GM11168 (cell line): ENCODE measurements around the gene OR1F1.
"Not testable (repeated sequence)": the region's sequence is repeated elsewhere in the genome, so short reads cannot be mapped to it uniquely, and the experiment has no call there.

ENCODE experiments used
- in situ Hi-C: fragments of 300-500 bp; cut with MboI; formaldehyde crosslinking; loops from one replicate; pipeline ENCODE4 v1.12.0; 2022; ENCODE audit warnings: low sequenced_read_pairs; ENCODE audit not compliant: unreplicated experiment

OR1F1 gene

DNA sequence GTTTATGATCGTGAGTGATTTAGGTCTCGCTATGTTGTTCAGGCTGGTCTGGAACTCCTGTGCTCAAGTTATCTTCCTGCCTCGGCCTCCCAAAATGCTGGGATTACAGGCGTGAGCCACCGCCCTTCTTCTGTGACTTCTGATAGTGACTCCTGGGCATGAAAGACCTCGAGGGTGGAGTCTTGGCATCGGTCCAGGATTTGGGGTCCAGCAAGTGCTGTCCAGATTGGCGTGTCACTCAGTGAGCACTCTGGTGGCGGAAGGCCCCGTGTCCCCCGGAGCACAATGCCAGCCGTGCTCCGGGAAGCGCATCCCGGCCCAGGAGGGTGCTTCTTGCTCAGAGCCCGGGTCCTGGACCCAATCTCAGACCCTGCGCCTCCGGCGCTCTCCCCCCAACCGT lies 6.8 kb downstream of the OR1F1 start:
- in situ Hi-C loops, result no loop called here

DNA sequence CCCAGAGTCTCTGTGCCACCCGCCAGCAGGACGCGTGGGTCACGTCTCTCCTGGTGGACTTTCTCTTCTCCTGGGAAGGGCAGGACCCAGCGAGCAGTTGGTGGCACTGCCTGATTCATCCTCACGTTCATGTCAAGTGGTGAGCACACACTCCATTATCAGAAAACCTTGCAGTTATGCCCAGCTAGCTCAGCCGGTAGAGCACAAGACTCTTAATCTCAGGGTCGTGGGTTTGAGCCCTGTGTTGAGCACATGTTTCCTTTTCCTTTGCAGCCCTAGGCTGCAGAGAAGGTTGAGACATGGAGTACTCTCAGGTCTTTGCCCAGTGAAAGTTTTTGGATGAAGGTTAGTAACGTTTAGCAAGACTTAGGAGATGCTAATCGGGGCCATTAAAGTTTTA lies 8.0 kb downstream of the OR1F1 start:
- in situ Hi-C loops, result no loop called here

DNA sequence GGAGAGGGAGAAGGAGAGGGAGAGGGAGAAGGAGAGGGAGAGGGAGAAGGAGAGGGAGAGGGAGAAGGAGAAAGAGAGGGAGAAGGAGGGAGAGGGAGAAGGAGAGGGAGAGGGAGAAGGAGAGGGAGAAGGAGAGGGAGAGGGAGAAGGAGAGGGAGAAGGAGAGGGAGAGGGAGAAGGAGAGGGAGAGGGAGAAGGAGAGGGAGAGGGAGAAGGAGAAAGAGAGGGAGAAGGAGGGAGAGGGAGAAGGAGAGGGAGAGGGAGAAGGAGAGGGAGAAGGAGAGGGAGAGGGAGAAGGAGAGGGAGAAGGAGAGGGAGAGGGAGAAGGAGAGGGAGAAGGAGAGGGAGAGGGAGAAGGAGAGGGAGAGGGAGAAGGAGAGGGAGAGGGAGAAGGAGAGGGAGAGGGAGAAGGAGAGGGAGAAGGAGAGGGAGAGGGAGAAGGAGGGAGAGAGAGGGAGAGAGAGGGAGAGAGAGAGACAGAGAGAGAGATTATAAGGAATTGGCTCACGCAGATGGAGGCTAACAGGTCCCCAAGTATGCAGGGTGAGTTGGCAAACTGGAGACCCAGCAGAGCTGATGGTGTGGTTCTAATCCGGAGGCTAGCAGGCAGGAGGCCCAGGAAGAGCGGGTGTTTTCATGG lies 9.8 kb downstream of the OR1F1 start:
- in situ Hi-C loops, result not testable (repeated sequence)

DNA sequence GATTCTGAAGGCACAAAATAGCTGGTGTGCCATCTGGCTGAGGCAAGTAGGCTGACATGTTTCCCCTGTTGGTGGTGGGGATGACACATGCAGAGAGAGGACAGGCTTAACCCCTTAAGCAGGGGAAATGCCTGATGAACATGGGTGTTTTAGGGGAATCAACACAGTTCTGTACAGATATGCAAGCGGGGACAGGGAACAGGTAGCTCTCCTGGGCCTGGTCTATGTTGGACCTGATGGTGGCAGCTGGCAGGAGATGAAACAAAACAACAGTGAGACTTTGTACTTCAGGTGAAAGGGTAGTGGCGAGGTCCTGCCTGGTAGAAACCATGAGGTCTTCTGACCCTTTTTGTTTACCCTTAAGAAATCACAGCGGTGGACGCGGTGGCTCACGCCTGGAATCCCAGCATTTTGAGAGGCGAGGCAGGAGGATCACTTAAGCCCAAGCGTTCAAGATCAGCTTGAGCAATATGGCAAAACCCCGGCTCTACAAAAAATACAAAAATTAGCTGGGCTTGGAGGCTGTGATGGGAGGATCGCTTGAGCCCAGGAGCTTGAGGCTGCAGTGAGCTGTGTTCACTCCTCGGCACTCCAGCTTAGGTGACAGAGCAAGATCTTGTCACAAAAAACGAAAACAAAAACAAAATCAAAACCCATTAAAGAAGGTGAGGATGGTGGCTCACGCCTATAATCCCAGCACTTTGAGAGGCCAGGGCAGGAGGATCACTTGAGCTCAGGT lies 10.5 kb downstream of the OR1F1 start:
- in situ Hi-C loops, result no loop called here

DNA sequence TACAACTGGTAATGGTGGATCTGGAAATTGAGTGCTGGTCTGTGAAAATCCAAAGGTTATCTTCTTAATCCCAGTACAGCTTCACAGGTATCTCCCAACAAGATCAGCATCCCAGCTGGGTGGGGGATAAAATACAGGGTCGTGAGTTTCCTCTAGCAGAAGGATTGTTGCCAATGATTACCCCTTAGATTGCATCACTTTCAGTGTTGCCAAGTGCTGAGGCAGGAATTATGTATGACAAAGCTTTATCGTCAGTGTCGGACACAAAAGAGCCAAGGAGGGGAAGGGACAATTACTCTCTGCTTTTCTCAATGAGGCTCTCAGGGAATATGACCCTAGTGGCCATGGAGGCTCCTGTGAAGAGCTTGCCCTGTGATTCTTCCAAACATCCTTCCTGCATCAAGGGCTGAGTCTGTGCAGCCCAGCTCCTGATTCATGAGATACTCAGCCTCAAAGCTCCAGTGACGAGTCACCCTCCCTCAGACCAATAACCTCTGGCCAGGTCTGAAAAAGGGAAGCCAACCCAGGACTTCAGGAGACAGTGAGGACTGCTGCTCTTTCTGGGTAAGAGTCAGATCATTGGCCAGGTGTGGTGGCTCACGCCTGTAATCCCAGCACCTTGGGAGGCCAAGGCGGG lies 15.0 kb downstream of the OR1F1 start:
- in situ Hi-C loops, result no loop called here

DNA sequence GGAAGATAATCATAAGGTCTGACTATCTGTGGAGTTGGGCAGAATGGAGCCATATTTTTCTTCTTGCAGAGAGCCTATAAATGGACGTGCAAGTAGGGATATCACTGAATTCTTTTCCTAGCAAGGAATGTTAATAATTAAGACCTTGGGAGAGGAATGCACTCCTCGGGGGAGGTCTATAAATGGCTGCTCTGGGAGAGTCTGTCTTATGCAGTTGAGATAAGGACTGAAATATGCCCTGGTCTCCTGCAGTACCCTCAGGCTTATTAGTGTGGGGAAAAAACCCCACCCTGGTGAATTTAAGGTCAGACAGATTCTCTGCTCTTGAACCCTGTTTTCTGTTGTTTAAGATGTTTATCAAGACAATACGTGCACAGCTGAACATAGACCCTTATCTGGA lies 17.9 kb downstream of the OR1F1 start:
- in situ Hi-C loops, result not testable (repeated sequence)

DNA sequence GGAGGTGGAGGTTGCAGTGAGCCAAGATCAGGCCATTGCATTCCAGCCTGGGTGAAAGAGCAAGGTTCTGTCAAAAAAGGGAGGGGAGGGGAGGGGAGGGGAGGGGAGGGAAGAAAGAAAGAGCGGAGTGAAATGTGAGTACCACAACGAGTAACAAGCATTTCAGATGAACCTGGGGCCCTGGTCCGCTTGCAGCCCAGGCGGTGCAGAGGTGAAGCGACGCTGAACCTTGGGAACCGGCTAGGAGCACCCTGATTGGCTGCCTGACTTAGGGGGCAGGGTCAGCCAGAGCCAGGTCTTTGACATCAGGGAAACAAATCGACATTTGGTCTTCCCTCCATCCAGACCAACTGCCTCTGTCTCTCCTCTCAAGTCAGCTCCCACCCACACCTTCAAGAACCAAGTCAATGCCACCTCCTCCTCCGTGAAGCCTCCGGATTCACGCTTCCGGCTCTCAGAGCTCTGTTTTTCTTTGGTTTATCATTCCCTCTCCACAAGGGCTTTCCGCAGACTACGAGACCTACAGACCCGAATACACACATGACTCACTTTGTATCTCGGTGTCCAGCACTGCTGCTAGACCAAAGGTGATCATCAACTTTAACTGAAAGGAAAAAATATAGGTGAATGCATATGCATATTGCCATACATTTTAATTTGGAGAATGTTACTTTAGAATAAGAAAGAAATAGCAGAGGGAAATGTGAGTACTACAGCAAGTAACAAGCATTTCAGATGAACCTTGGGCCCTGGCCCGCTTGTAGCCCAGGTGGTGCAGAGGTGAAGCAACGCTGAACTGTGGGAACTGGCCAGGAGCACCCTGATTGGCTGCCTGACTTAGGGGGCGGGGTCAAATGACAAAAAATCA lies 19.3 kb downstream of the OR1F1 start:
- in situ Hi-C loops, result no loop called here

DNA sequence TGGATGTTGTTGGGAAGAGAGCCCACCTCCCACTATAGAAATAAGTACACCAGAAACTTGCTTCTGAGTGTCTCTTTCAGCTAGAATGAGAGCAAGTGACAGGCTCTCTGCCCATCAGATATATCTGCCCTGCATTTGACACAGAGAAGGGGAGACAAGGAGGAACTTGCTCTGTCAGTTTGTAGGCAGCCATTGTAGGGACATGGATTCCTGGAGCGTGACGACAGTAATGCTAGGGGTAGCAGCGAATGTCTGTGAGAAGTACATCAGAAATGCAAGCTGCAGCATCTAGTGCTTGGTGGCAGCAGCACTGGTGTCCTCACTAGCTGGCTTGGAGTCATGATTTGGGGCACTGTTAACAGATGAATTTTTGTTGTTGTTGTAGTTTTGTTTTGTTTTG lies 24.0 kb downstream of the OR1F1 start:
- in situ Hi-C loops, result no loop called here

DNA sequence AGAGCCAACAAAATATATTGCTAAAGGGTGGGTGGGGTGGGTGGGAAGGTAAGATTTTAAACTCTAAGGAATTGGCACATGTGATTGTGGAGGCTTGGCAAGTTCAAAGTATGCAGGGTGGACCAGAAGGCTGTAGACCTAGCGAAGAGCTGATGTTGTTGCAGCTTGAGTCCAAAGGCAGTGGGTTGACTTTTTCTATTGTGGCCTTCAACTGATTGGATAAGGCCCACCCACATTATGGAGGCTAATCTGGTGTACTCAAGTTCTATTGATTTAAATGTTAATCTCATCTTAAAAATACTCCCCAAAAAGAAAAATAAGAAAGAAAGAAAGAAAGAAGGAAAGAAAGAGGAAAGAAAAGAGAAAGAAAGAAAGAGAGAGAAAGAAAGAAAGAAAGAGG lies 24.6 kb downstream of the OR1F1 start:
- in situ Hi-C loops, result no loop called here

DNA sequence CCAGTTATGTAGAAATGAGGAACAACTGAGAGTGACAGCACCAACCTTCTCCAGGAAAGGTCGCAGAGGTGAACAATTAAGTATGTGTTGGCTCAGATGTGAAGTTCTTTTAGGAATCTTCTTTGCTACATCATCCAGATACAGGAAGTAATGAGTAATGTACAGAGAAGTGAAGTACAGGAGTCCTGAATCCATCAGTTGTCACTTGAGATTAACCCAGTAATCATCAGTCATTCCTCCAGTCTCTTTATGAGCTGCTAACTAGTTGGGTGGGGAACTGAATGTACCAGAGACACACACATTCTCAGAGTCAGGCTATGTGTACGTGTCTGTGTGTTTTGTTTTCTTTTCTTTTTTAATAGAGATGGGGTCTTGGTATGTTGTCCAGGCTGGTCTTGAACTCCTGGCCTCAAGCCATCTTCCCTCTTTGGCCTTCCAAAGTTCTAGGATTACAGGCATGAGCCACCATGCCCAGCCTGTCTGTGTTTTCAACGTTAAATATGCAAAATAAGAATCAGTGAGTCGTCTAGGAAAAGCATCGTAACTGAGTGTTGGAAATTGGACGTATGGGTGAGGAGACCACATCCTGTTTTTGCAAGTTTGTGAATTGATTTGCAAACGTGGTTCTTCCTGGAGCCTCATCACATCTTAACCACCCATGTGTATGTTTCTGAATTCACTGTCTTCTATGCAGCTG lies 27.0 kb downstream of the OR1F1 start:
- in situ Hi-C loops, result no loop called here

DNA sequence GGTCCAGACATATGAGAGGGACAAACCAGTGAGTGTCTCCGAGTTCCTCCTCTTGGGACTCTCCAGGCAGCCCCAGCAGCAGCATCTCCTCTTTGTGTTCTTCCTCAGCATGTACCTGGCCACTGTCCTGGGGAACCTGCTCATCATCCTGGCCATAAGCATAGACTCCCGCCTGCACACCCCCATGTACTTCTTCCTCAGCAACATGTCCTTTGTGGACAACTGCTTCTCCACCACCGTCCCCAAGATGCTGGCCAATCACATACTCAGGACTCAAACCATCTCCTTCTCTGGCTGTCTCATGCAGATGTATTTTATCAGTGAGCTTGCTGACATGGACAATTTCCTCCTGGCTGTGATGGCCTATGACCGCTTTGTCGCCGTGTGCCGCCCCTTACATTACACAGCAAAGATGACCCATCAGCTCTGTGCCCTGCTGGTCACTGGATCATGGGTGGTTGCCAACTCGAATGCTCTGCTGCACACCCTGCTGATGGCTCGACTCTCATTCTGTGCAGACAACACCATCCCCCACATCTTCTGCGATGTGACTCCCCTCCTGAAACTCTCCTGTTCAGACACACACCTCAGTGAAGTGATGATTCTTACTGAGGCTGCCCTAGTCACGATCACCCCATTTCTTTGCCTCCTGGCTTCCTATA lies 27.7 kb downstream of the OR1F1 start:
- in situ Hi-C loops, result no loop called here

DNA sequence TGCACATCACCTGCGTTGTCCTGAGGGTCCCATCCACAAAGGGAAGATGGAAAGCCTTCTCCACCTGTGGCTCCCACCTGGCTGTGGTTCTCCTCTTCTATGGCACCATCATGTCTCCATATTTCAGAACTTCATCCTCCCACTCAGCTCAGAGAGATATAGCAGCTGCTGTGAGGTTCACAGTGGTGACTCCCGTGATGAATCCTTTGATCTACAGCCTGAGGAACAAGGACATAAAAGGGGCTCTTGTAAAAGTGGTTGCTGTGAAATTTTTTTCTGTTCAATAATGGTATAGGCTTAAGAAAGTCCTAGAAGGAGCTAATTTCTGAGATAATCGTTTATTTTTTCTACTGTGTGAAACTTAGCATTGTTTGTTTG lies 28.2 kb downstream of the OR1F1 start:
- in situ Hi-C loops, result no loop called here

DNA sequence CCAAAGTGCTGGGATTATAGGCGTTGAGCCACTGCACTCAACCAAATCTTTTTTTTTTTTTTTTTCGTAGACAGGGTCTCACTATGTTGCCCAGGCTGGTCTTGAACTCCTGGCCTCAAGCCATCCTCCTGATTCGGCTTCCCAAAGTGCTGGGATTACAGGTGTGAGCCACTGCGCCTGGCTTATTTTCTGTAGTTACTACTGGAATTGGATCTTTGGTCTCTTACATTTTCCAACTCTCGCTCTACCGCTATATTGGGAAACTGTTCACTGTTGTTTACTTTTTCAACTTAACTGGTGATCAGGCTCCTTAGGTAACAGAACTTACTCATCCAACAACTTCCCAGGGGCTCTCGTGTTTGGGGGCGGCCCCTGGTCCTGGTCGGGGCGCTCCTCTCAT lies 32.8 kb downstream of the OR1F1 start:
- in situ Hi-C loops, result no loop called here

DNA sequence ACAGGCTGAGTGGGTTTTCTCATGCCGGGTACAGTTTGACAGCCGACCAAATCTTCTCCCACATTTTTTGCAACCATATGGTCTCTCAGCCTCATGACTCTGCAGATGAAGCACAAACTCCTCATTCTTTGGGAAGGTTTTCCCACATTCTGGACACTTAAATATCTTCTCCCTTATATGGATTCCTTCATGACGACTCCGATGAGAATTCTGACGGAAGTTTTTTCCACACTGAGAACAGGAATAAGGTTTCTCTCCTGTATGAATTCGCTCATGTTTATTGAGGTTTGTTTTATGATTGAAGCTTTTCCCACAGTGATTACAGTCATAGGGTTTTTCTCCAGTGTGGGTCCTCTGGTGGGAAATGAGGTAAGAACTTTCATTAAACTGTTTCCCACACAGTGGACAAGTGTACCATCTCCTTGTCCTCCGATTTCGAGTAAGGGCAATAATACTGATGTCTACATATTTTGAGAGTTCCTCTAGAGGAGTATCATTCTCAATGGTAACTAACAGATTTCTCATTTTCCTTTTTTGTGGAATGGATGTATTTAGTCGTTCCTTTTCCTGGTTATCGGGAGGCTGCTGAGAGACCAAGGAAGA lies 36.0 kb downstream of the OR1F1 start:
- in situ Hi-C loops, result no loop called here

DNA sequence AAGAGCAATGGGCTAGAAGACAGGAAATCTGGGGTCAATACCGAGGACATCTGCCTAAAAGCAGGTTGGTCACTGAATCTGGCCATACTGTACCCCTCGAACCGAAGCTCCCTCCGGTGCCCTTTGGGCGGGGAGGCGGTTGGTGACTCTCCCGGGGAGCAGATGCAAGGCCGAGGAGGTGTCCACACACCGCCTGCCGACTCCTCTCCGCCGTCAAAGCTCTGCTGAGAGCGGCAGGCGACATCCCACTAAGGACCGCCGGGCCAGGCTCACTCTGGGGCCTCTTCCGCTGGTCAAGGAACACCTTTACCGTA lies 46.5 kb downstream of the OR1F1 start:
- in situ Hi-C loops, result no loop called here

DNA sequence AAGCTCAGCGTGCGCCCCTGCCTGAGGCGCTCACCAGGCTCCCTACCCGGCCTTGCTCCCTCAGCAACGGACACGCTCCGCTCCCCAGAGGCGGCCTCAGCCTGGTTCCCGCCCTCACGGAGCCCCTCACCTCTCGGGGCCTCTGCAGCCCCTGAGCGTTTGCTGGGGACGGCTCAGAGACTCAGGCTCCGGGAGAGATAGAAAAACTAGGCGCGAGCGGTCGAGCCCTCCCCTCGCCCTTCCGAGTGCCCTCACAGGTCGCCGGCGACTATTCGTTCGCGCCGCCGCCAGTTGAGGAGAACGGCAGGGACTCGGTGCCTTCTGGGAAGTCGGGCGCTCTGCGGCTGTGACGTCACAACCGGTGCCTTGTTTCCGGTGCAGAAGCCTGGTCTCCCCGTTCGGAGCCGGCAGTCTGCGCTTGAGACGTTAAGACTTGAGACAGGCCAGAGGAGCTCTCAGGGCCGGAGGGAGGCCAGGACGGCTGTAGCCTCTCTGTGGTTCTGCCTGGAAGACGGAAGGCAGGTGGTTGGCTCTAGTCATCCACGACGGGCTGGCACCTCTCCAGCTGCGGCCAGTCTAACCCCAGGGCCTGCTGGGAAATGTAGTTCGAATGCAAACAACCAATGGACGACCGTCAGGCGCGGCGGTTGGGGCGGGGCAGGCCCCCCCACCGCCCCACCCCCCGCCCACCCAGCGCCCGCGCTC lies 47.0 kb downstream of the OR1F1 start, which contains the start of gene ZNF200:
ZNF200 (minus strand) TSS at position 302 of the 705 bp plus-strand sequence. CDS start 1,403 bp downstream, outside the sequence.
- in situ Hi-C loops, result no loop called here

DNA sequence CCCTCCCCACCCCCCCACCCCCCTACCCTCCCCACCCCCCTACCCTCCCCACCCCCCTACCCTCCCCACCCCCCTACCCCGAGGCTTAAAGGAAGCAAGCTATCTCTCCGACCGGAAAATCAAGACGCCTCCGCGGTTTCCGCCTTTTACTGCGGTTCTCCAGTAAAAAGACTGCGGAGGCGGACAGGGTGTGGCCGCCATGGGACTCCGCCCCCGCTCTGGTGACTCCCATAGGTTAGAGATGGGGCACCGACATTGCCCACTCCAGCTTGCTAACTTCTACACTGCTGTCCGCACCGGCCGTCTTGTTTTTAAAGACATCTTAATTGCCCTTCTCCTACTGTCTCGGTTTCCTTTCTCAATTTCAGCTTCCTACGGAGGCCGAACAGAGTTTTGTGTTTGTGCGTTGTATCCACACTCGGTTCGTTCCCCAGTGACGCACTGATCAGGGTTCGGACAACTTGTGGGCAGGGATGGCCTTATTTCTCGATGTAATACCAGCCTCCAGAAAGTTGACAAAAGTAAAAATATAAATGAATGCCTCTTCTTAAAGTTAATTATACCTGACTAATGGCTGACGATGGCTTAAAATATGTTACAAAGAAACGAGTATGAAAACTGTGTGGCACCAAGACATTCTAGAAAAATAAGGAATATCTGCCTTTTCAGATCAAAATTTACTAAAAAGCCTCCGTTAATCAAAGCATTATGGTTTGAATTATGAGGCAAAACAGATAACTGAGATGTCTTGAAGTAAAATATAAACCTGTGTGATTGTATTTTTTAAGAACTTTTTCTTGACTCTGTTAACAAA lies 48.1 kb downstream of the OR1F1 start:
- in situ Hi-C loops, result no loop called here

DNA sequence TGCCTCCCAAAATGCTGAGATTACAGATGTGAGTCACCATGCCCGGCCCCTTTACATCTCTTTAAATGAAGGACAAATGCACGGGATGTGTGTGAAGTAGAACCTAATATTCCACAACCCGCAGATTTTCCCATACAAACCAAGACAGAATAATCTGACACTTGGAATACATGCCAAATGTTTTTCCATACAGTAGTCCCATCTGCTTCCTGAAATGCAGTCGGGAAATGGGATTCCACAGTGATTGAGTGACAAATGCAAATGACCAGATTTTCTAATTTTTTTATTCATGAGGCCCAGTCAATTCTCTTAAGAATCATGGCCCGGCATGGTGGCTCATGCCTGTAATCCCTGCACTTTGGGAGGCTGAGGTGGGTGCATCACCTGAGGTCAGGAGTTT lies 53.8 kb downstream of the OR1F1 start:
- in situ Hi-C loops, result no loop called here
